ENCODE data around the gene KLHL40.
A peak's percentile ranks its signal among the peaks of the same experiment; 100 is the strongest.

KLHL40 gene
- total RNA-seq: 0 to 0.06 (median 0) reads per million in 9 experiments

DNA sequence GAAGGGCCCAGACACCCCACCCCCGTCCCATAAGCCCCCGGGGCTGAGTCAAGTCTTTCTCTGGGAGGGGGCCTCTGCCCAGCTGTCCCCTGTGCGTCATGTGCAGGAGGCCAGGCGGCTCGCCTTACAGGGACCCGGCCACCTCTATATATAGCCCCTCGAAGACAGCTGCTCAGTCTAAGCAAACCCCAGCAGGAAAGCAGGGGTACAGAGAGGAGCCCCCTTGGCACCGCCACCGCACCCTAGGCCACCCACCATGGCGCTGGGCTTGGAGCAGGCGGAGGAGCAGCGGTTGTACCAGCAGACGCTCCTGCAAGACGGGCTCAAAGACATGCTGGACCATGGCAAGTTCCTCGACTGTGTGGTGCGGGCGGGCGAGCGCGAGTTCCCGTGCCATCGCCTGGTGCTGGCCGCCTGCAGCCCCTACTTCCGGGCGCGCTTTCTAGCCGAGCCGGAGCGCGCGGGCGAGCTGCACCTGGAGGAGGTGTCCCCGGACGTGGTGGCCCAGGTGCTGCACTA lies at the start of gene KLHL40:
KLHL40 (plus strand) TSS at position 175 of the 519 bp plus-strand sequence; CDS start at position 257, 82 bp downstream.
- no peak for DNase-seq
- H3K9me3 Mint-ChIP-seq: no peaks in the 10 kb centered on the region
- no peak for ATAC-seq (replicated peaks)
- H3K36me3 Mint-ChIP-seq (ENCODE audit: insufficient read depth): no peaks in the 10 kb centered on the region
- no peak within 1 kb of the TSS for H3K4me3 Mint-ChIP-seq
- peaks cover 0 to 2% of the 10 kb centered on the region in 2 donors for H3K4me1 Mint-ChIP-seq (ENCODE audit: low read depth in 2 of 2)
- no peak within 1 kb of the TSS for H3K27ac Mint-ChIP-seq
- H3K27me3 Mint-ChIP-seq: peaks cover 26 to 78% of the 10 kb centered on the region in 2 donors

- H3K4me3 Mint-ChIP-seq: no peak overlapping the region
- ATAC-seq (replicated peaks) (no peak), DNase-seq (no peak)
- H3K36me3 Mint-ChIP-seq (ENCODE audit: insufficient read depth): peaks cover 5% of the 10 kb centered on the region
- peaks cover 7 to 12% of the 10 kb centered on the region in 2 donors for H3K4me1 Mint-ChIP-seq (ENCODE audit: low read depth in 2 of 2)
- H3K9me3 Mint-ChIP-seq: no peaks in the 10 kb centered on the region
- H3K27ac Mint-ChIP-seq: no peak overlapping the region
- H3K27me3 Mint-ChIP-seq: no peaks in the 10 kb centered on the region
These were observed 48.3 kb upstream of the KLHL40 start for GRCh38 chr3:42637001-42637400.

GRCh38 chr3:42638339-42638842 lies 46.9 kb upstream of the KLHL40 start:
- no peak overlapping the region for H3K27ac Mint-ChIP-seq
- H3K9me3 Mint-ChIP-seq: no peaks in the 10 kb centered on the region
- peak in 2 of 3 experiments; percentile 17 to 33 for DNase-seq
- peaks cover 7 to 12% of the 10 kb centered on the region in 2 donors for H3K4me1 Mint-ChIP-seq (ENCODE audit: low read depth in 2 of 2)
- peak; percentile 80 for ATAC-seq (replicated peaks)
- no peaks in the 10 kb centered on the region for H3K27me3 Mint-ChIP-seq
- H3K36me3 Mint-ChIP-seq (ENCODE audit: insufficient read depth): peaks cover 19% of the 10 kb centered on the region
- H3K4me3 Mint-ChIP-seq: no peak overlapping the region

GRCh38 chr3:42639192-42639591 lies 46.1 kb upstream of the KLHL40 start:
- peaks cover 6 to 9% of the 10 kb centered on the region in 2 donors for H3K4me1 Mint-ChIP-seq (ENCODE audit: low read depth in 2 of 2)
- ATAC-seq (replicated peaks): peak; percentile 31
- no peak overlapping the region for H3K27ac Mint-ChIP-seq
- H3K4me3 Mint-ChIP-seq: no peak overlapping the region
- no peaks in the 10 kb centered on the region for H3K27me3 Mint-ChIP-seq
- H3K36me3 Mint-ChIP-seq (ENCODE audit: insufficient read depth): peaks cover 25% of the 10 kb centered on the region
- DNase-seq: no peak
- H3K9me3 Mint-ChIP-seq: no peaks in the 10 kb centered on the region

- H3K27me3 Mint-ChIP-seq: no peaks in the 10 kb centered on the region
- H3K4me3 Mint-ChIP-seq: no peak overlapping the region
- peaks cover 34% of the 10 kb centered on the region for H3K36me3 Mint-ChIP-seq (ENCODE audit: insufficient read depth)
- no peak overlapping the region for H3K27ac Mint-ChIP-seq
- ATAC-seq (replicated peaks): no peak
- no peak for DNase-seq
- H3K4me1 Mint-ChIP-seq (ENCODE audit: low read depth in 2 of 2): peaks cover 6 to 9% of the 10 kb centered on the region in 2 donors
- H3K9me3 Mint-ChIP-seq: no peaks in the 10 kb centered on the region
These were observed 45.2 kb upstream of the KLHL40 start for GRCh38 chr3:42640129-42640528.

GRCh38 chr3:42640771-42641370 lies 44.5 kb upstream of the KLHL40 start:
- no peak for DNase-seq
- H3K27me3 Mint-ChIP-seq: no peaks in the 10 kb centered on the region
- no peak overlapping the region for H3K4me3 Mint-ChIP-seq
- peak overlapping the region in 1 of 2 donors; percentile 66 for H3K27ac Mint-ChIP-seq
- no peak for ATAC-seq (replicated peaks)
- H3K4me1 Mint-ChIP-seq (ENCODE audit: low read depth in 2 of 2): peaks cover 6 to 9% of the 10 kb centered on the region in 2 donors
- H3K36me3 Mint-ChIP-seq (ENCODE audit: insufficient read depth): peaks cover 39% of the 10 kb centered on the region
- H3K9me3 Mint-ChIP-seq: no peaks in the 10 kb centered on the region

GRCh38 chr3:42647821-42648459 lies 37.4 kb upstream of the KLHL40 start:
- Mint-ChIP-seq H3K9me3 (no peaks in the 10 kb centered on the region), H3K4me3 (no peak overlapping the region), H3K27me3 (no peaks in the 10 kb centered on the region), H3K36me3 (ENCODE audit: insufficient read depth) (peaks cover 57% of the 10 kb centered on the region), H3K27ac (peak overlapping the region in 1 of 2 donors; percentile 39), H3K4me1 (ENCODE audit: low read depth in 2 of 2) (peaks cover 0 to 13% of the 10 kb centered on the region in 2 donors)
- ATAC-seq (replicated peaks): no peak
- no peak for DNase-seq

DNA sequence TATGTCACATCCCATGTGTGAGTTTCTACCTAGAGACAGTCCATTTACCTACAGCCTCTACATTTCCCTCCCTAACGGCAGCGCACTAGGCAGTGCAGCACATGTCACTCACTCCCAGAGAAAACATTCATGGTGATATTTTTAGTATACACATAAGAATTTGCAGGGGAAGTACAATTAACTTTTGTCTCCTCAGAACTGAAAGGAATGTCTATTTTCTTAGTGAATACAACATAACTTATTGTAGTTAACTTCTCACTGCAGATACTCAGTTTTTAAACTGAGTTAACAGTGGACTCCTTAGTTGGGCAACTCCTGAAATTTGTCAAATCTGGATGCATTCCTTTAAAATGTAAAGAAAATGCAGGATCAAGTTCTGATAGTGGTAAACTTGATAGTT lies 36.3 kb upstream of the KLHL40 start:
- H3K4me3 Mint-ChIP-seq: no peak overlapping the region
- peaks cover 48% of the 10 kb centered on the region for H3K36me3 Mint-ChIP-seq (ENCODE audit: insufficient read depth)
- ATAC-seq (replicated peaks) (no peak), DNase-seq (no peak)
- peak overlapping the region in 1 of 2 donors; percentile 71 for H3K27ac Mint-ChIP-seq
- no peaks in the 10 kb centered on the region for H3K9me3 Mint-ChIP-seq
- peaks cover 4 to 18% of the 10 kb centered on the region in 2 donors for H3K4me1 Mint-ChIP-seq (ENCODE audit: low read depth in 2 of 2)
- H3K27me3 Mint-ChIP-seq: no peaks in the 10 kb centered on the region

DNA sequence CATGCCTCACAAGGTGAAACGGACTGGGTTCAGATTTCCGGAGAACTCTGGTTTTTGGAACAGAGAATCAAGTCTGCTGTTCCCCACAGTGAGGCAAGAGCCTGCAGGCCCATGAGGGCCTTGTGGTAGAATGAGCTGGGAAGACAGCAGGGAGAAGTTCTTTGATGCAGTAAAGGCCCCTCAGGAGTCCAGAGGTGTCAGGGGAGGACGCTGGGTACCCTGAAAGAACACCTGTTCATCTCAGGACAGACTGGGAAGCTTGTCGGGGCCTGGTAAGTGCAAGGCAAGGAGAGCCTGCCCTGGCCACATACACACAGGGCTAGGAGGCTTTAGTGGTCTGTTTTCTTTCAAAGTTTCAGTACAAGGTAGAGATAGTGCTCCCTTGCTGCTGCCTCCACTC lies 35.6 kb upstream of the KLHL40 start:
- ATAC-seq (replicated peaks): no peak
- DNase-seq: no peak
- Mint-ChIP-seq H3K27me3 (no peaks in the 10 kb centered on the region), H3K9me3 (no peaks in the 10 kb centered on the region), H3K36me3 (ENCODE audit: insufficient read depth) (peaks cover 43% of the 10 kb centered on the region), H3K4me3 (no peak overlapping the region), H3K27ac (peak overlapping the region; percentile 71 to 85), H3K4me1 (ENCODE audit: low read depth in 2 of 2) (peaks cover 5 to 18% of the 10 kb centered on the region in 2 donors)

GRCh38 chr3:42651248-42652091 lies 33.9 kb upstream of the KLHL40 start:
- H3K27me3 Mint-ChIP-seq: no peaks in the 10 kb centered on the region
- no peak overlapping the region for H3K4me3 Mint-ChIP-seq
- H3K4me1 Mint-ChIP-seq (ENCODE audit: low read depth in 2 of 2): peaks cover 9 to 26% of the 10 kb centered on the region in 2 donors
- DNase-seq (no peak), ATAC-seq (replicated peaks) (no peak)
- no peaks in the 10 kb centered on the region for H3K9me3 Mint-ChIP-seq
- H3K36me3 Mint-ChIP-seq (ENCODE audit: insufficient read depth): peaks cover 28% of the 10 kb centered on the region
- no peak overlapping the region for H3K27ac Mint-ChIP-seq

GRCh38 chr3:42652251-42652610 lies 33.1 kb upstream of the KLHL40 start:
- Mint-ChIP-seq H3K27me3 (no peaks in the 10 kb centered on the region), H3K4me1 (ENCODE audit: low read depth in 2 of 2) (peaks cover 13 to 26% of the 10 kb centered on the region in 2 donors), H3K27ac (peak overlapping the region in 1 of 2 donors; percentile 46), H3K9me3 (no peaks in the 10 kb centered on the region), H3K36me3 (ENCODE audit: insufficient read depth) (peaks cover 20% of the 10 kb centered on the region), H3K4me3 (no peak overlapping the region)
- ATAC-seq (replicated peaks): no peak
- DNase-seq: no peak

- no peaks in the 10 kb centered on the region for H3K9me3 Mint-ChIP-seq
- H3K36me3 Mint-ChIP-seq (ENCODE audit: insufficient read depth): peaks cover 19% of the 10 kb centered on the region
- H3K27ac Mint-ChIP-seq: peak overlapping the region in 1 of 2 donors; percentile 46
- no peak for DNase-seq
- ATAC-seq (replicated peaks): peak; percentile 17
- peak overlapping the region; percentile 87 to 90 for H3K4me3 Mint-ChIP-seq
- H3K27me3 Mint-ChIP-seq: no peaks in the 10 kb centered on the region
- H3K4me1 Mint-ChIP-seq (ENCODE audit: low read depth in 2 of 2): peaks cover 14 to 26% of the 10 kb centered on the region in 2 donors
These were observed 32.6 kb upstream of the KLHL40 start for GRCh38 chr3:42652611-42653302.

DNA sequence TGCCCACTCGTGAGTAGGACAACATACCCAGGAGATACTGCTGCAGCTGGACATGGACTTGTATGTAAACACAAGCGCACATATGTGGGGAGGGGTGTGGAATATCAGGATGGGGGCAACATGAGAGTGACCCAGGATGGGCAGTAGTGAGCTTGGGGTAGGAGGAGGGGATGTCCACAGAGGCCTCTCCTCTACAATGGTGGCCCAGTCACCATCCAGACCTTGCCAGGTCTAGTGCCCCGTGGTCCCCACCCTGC lies 32.1 kb upstream of the KLHL40 start:
- H3K36me3 Mint-ChIP-seq (ENCODE audit: insufficient read depth): peaks cover 16% of the 10 kb centered on the region
- peak overlapping the region in 1 of 2 donors; percentile 46 for H3K27ac Mint-ChIP-seq
- no peaks in the 10 kb centered on the region for H3K27me3 Mint-ChIP-seq
- no peaks in the 10 kb centered on the region for H3K9me3 Mint-ChIP-seq
- peak overlapping the region; percentile 87 to 90 for H3K4me3 Mint-ChIP-seq
- no peak for ATAC-seq (replicated peaks)
- DNase-seq: no peak
- peaks cover 14 to 26% of the 10 kb centered on the region in 2 donors for H3K4me1 Mint-ChIP-seq (ENCODE audit: low read depth in 2 of 2)

Measured in effector memory CD8-positive, alpha-beta T cell (primary cell).